Measurements from ENCODE around the gene HSPA12A.

HSPA12A gene

GRCh38 chr10:116688241-116688711 lies 54.1 kb downstream of the HSPA12A start:
- DNase-seq, result no peak

DNA sequence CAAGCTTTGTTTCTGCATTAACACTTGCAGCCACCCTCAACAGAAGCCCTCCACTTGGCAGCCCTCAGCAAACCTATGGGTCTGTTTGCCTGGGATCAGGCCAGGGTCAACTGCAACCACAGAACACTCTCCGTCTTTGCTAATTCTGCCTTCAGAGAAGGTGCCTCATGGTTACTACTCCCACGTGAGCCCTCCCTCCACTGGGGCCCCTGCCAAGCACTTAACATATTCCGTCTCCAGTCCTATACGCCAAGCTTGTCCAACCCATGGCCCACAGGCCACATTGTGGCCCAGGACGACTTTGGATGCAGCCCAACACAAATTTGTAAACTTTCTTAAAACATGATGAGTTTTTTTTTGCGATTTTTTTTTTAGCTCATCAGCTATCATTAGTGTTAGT lies 54.7 kb downstream of the HSPA12A start:
- no peak for DNase-seq

DNA sequence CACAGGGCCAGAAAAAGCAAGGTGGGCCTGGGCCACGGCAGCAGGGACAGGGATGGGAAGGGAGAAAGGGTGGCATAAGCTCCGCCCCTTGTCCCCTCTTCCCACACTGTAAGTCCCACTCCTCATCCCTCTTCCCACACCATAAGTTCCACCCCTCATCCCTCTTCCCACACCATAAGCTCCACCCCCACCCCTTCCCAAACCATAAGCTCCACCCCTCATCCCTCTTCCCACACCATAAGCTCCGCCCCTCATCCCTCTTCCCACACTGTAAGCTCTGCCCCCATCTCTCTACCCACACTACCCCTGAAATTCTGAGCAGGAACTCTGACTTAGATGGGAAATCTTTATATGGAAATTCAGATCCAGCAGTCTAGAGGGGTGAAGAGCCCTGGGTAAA lies 55.7 kb downstream of the HSPA12A start:
- no peak for DNase-seq

DNA sequence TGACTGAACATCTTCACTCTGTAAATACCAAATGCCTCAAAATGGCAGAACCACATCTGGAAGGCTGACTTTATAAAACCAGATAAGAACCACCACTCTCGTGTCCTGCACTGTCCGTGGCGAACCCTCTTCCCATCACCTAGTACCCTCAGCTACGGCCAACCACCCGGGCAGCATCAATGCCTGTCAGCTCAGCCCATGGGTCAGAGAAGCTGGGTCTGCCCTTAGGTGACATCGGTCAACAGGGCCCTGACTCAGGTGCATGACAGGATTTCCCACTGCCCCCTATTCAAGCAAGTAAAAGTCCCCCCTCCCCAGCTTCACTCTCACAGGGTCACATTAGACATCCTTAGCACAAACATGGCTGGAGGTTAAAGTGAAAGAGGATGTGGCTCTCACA lies 56.6 kb downstream of the HSPA12A start:
- DNase-seq, result no peak

GRCh38 chr10:116684781-116685180 lies 57.6 kb downstream of the HSPA12A start:
- no peak for DNase-seq

- no peak for DNase-seq
Observed at GRCh38 chr10:116683821-116684220, 58.5 kb downstream of the HSPA12A start.

DNA sequence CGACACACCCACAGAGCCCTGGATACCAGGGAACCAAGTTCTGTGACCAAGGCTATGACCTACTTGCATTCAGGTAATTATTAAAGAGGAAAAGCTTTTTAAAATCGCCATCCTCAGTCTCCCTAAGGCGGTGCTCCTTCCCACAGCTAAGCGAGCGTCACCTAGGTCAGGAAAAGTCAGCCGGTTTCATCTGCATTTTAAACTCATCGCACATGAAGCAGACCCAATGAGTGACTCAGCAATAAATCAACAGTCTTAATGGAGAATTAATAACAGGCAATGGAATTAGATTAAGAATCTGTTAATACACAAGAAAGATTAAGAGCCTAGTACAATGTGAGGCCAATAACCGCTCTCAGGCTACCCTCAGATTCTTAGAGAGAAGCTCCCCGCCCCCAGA lies 59.2 kb downstream of the HSPA12A start:
- DNase-seq, result no peak

GRCh38 chr10:116679351-116679750 lies 63.0 kb downstream of the HSPA12A start:
- DNase-seq, result no peak

DNA sequence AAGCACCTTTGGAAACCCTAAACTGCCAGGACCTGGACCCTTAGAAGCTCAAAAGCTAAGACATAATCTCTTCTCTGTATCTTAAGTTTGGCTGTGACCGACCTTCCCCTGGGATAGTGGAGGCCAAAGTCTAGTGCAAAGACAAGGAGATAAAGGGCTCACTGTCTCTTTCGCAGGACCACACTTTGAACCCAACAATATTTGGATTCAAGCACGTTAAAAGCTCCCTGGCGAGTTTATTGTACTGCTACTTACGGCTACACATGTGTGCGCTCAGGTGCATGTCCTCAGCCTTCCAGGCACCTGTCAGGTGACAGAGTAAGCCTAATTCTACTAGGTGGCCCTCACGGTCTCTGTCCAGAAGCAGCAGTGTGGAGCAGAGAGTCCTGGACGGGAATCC lies 65.7 kb downstream of the HSPA12A start:
- DNase-seq, result no peak

DNA sequence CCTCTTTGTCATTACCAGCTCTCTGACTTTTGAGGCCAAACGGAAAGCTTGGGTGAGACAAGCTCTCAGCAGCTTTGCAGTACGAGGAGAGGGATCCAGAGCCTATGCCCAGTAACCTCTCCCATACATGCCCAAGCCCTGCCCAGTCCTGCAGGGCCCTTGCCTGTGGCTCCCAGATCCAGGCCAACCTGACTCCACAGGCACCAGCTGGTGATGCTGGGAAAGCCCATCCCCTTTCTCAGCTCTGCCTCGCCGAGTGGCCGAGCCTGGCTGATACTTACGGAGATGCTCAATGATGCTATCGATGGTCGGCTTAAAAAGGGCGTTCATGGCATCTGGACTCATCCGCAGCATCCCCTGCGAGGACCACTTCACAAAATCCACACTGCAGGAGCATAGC lies 66.2 kb downstream of the HSPA12A start:
- DNase-seq, result no peak

DNA sequence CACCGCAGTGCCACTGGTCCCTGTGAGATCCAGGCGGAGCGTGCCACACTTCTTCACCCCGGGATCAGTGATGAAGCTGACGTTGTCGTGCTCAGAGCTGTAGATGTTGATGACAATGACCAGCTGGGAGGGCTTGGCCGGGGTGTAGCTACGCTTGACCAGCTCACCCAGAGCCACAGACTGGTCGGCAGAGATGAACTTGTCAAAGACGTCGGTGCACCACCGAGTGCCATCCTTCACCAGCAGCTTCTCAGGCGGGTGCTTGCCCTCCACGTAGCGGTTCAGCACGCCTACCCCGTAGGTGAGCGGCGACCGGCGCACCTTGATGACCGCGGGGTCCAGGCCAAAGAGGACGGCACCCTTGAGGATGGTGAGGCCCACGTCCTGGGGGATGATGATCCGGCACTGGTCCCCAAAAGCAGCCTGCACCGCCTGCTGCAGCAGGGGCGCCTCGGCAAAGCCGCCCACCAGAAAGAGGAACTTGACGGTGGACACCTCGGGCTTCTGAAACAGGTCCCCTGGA lies 67.4 kb downstream of the HSPA12A start:
- DNase-seq, result no peak

- DNase-seq, result no peak
Observed at GRCh38 chr10:116673866-116674265, 68.5 kb downstream of the HSPA12A start.

DNA sequence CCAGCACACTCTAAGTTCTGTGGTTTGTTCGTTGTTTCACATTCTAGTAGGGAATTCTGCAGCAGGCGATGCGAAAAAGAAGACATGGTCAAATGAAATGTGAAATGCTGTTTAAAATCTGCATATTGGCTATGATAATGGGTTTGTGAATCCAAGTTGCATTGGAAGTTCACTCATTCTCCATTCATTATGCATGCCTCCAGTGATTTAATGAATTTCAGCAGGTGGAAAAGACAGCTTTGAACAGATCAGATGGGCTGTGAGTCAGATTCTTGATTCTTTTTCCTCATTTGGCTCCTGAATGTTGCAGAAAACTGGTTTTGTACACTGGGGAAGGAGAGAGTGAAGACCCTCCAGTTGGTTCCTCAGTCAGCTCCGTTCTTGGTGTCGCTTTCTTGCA lies 69.5 kb downstream of the HSPA12A start:
- no peak for DNase-seq

DNA sequence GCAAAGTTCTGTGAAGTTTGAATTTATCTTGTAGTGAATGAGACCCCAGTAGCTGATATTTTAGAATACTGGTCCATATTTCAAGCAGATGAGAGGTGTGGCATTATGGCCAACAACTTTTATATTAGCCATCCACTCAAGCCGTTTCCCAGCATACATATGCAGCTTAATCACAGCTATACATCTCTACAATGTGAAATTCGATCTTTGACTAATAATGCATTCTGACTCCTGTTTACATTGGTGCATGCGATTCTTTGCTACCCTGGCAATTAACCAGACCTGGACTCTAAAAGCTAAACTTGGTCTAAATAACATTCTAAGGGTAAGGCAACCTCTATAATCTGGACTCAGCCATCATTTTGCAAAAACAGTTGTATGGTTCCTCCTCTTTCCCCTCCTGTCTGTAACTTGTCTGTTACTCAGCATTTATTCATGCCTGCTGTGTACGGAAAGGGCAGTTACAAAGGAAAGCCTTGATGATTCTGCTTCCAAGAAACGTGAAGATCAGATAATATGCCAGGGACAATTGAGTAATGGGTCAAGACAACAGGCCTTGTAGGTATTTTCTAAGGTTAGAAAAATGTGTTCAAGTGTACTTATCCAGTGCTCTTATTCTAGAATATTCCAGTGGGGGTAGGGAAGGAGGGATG lies 71.0 kb downstream of the HSPA12A start:
- DNase-seq, result no peak

- DNase-seq, result no peak
Observed at GRCh38 chr10:116670706-116671105, 71.7 kb downstream of the HSPA12A start.

- DNase-seq, result no peak
Observed at GRCh38 chr10:116669832-116670644, 72.3 kb downstream of the HSPA12A start.

DNA sequence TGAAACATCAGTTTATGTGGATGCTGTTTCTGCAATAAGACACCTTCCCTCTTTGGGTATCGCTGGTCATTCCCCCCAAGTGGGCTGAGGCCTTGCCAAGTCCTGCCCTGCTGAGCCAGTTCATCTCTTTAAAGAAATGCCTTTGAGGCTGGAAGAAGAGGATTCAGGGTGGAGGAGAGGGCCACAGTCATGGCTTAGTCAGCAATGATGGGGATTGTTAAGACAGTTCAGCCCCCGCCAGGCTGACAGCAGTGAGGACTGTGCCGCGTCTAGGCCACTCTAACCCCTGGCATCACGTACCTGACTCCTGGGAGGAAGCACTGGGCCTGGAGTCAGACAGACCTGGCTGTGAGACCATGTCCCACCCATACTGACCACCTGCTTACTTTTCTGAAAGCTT lies 73.3 kb downstream of the HSPA12A start:
- DNase-seq, result no peak

- no peak for DNase-seq
Observed at GRCh38 chr10:116668446-116668845, 73.9 kb downstream of the HSPA12A start.

GRCh38 chr10:116668018-116668417 lies 74.3 kb downstream of the HSPA12A start:
- no peak for DNase-seq

DNA sequence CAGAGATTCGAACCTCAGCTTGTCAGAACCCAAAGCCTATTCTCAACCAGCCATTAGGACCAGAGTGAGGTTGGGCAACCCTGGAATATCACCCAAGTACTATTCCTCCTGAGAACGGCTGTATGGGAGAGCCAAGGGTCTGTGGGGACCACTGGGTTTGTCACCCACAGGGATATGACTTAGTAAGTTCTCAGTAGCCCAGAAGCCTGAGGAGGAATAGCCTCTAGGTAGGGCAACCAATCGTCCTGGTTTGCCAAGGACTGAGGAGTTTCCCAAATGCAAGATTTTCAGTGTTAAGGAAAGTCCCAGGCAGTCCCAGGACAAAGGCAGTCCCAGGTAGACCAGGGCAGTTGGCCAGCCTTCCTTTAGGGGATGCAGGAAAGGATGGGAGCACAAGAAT lies 74.9 kb downstream of the HSPA12A start:
- DNase-seq, result no peak

- no peak for DNase-seq
Observed at GRCh38 chr10:116665541-116666125, 76.7 kb downstream of the HSPA12A start.

GRCh38 chr10:116664631-116665030 lies 77.7 kb downstream of the HSPA12A start:
- DNase-seq, result no peak

GRCh38 chr10:116663342-116663741 lies 79.0 kb downstream of the HSPA12A start:
- no peak for DNase-seq

GRCh38 chr10:116660860-116661259 lies 81.5 kb downstream of the HSPA12A start:
- no peak for DNase-seq

All from midbrain (tissue), 1 donor.